HFF-Myc (cell line): ENCODE data around the gene CHST14.

Experiments
- DNase-seq: peaks from one replicate; pipeline ENCODE4 v3.0.0-alpha.2; 2011; ENCODE audit warnings: low read depth; ENCODE audit errors: extremely low read depth
- H3K4me3 ChIP-seq: replicated peaks from 2 replicates; pipeline ENCODE4 v1.5.1; 2011; ENCODE audit warnings: low read depth, mild to moderate bottlenecking, control low read depth, low read length
- TF ChIP-seq, protein P1 (sequence below): IDR thresholded peaks from 2 replicates; pipeline ENCODE4 v1.5.1; 2012; ENCODE audit warnings: mild to moderate bottlenecking, low read depth, low read length, control low read depth; ENCODE audit errors: missing control alignments

CHST14 gene

DNA sequence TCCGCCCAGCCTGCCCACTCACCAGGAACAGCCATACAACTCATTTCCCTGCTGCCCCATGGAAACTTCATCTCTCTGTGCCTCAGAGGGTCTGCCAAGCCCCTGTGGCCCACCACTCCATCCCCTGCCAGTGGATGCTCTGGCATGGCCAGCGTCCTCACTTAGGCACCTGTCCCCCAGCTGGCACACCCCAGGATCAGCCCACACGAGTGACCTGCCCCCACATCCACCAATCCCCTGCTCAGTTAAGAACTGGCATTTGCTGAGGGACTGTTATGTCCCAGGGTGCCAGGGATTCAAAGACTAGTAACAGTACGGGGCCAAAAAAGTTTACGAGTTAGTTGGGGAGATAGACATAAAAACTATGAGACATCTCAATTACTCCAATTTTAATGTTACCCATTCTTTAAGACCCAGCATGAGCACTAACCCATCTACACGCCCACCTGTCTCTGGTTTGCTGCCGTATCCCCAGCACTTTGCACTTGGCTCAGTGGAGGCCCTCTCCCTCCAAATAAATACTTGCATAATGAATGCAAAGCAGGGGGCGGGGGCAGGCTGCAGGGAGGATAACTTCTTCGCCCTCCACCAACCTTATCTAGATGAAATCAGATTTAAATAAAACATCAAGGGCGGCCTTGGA is 41.6 kb upstream of the CHST14 start:
- TF ChIP-seq, protein P1, sequence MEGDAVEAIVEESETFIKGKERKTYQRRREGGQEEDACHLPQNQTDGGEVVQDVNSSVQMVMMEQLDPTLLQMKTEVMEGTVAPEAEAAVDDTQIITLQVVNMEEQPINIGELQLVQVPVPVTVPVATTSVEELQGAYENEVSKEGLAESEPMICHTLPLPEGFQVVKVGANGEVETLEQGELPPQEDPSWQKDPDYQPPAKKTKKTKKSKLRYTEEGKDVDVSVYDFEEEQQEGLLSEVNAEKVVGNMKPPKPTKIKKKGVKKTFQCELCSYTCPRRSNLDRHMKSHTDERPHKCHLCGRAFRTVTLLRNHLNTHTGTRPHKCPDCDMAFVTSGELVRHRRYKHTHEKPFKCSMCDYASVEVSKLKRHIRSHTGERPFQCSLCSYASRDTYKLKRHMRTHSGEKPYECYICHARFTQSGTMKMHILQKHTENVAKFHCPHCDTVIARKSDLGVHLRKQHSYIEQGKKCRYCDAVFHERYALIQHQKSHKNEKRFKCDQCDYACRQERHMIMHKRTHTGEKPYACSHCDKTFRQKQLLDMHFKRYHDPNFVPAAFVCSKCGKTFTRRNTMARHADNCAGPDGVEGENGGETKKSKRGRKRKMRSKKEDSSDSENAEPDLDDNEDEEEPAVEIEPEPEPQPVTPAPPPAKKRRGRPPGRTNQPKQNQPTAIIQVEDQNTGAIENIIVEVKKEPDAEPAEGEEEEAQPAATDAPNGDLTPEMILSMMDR = no peak
- no peak overlapping the region for H3K4me3 ChIP-seq
- DNase-seq = no peak

DNA sequence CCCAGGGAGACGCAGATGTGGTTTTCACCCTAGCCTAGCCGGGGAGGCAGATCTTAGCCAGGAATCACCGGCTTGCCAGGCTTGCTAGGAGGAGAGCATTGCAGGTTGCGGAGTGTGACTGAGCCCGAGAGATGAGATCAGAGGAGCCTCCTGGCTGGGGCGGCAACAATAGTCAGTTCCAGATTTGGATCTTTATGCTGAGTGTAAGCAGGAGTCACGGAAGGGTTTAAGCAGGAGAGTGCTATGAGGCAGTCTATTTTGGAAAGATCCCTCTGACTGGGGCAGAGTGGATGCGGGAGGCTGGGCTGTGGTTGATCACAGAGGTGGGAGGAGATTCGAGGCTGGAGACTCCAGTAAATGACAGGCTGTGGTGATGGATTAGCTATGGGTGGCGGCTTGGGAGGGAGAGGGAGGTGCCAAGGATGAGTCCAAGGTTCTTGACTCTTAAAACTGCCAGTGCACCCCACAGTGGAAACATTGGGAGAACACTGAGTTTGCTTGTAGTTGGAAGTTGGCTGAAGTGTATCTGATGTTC is 40.4 kb upstream of the CHST14 start:
- TF ChIP-seq, protein P1 = no peak
- no peak for DNase-seq
- H3K4me3 ChIP-seq = no peak overlapping the region

DNA sequence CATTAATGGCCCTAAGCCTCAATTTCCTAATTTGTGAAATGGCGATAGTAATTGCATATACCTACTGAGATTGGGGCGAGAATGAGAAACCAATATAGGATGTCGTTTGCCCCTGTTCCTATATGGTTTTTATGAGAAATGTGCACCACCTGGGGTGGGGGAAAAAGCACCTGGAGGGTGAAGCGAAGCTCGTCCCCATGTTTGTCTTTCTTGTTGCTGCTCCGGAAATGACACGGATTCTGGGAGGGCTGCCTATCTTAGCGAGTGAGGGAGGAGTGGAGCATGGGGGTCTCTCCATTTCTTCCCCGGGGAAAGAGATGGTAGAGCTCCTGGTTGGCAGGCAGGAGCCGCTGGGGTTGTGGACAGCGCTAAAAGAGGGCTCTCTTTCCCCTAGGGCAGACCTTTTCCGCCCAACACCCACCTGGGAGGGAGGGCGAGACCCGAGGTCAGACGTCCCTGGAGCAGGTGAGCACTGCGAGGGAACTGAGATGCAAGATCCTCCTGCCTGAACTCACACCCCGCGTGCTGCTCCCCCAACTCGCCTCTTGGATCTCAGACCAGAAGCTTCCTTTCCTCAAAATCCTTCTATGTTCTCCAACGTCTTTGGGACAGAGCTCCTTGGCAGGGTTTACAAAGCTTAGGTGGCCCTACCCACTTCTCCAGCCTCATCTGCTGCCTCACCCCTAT is 35.6 kb upstream of the CHST14 start:
- H3K4me3 ChIP-seq = no peak overlapping the region
- no peak for DNase-seq
- TF ChIP-seq, protein P1 = no peak

DNA sequence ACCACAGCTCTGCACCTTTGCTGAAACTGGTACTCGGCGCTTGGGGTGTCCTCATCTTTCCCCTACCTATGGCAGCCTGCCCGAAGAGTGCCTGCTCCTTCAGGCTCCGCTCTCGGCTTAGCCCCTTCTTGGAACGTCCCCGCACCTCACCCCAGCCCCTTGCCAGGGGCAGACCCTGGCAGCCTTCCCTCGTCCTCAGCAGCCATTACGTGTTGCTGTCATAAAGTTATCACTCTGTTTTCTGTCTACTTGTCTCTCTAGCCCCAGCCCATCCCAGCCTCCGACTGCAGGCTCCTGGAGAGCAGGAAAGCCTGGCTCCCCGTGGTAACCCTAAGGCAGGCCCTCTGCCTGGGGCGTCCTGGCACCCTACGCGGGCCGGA is 35.1 kb upstream of the CHST14 start:
- DNase-seq = no peak
- TF ChIP-seq, protein P1 = no peak
- peak overlapping the region; percentile 29 for H3K4me3 ChIP-seq

DNA sequence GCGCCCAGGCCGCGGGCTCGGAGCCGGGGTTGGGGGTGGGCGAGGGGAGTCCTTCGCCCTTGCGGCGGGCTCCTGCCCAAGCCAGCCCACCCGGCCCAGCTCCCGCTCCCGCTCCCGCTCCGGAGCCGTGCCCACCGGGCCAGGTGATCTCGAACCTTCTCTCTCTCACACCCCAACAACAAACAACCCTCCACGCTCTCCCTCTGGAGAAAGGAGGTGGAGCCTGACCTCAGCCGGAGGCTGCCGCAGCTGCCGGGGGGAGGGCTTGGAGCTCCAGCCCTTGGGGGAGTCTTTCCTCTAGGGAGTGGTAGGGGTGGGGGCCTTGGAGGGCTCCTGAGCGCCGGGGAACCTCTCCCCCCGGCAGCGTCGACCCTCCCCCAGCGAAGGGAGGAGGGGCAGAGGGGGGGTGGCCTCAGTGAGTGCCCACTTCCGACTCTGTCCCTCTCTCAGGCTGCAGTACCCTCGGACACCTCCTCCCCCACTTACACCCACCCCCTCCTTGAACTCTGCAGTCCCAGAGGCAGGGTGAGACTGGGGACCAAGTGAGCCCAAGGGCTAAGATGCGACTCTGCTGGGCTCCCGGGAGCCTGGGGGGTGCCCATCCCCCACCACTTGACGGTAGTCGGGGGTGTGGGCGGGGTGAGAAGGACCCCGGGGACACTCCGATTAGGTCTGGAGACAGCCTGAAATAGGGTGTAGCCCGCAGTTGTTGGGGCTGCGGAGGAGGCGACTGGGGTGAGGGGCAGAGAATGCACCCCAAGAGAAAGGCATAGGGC is 34.5 kb upstream of the CHST14 start:
- peak overlapping the region; percentile 29 for H3K4me3 ChIP-seq
- TF ChIP-seq, protein P1 = no peak
- DNase-seq = no peak

DNA sequence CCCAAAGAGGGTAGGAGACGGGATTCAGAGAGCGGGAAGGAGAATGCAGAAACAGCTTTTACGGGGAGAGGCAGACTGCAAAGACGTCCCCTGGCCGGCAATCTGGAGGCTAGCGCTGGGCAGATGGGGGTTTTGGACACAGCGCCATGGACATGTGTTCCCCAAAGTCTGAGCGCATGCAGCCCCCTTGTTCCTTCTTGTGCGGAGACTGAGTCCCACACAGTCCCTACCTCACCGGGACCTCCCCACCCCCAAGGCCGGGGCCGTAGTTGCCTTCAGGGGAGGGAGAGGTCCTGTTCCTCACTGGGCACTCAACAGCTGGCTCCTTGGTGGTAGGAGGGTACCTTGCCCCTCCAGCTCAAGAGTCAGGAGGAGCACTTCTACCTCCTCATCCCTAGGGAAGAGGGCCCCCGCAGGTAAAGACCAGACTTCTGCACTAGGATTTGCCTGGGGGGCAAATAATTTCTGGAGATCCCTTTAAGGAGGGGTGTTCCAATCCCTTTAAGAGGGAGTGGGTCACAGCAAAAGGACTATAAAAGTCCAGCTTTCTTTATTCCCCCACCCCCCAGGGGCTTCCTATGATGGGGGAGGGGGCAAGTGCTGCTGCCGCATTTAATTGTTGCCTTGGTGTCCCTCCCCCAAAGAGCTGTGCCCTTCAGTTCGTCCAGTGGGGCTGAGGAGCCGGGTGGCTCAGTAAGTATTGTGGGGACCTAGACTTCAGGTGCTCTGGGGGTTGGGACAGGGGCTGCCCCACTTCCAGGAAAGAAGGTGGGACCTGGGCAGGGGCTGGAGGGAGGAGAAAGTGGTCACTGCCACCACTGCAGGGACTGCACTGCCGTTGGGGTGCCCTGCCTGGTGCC is 33.7 kb upstream of the CHST14 start:
- H3K4me3 ChIP-seq = peak overlapping the region; percentile 29
- DNase-seq = no peak
- TF ChIP-seq, protein P1 = no peak
